Measurements from ENCODE around the gene GCFC2. TPM values are rescaled to one million over a fixed set of nuclear protein-coding genes. Genes with fewer than 3 reads are reported as not detected.

The GCFC2 gene
- total RNA-seq (2011; cell fraction: chromatin; rRNA removed; ENCODE audit: low replicate concordance) = 10.9 and 53.2 TPM in 2 replicates
- total RNA-seq (2011; cell fraction: nucleolus; rRNA removed) = 8.4 and 12.0 TPM in 2 replicates
- 24.1 and 29.8 TPM in 2 replicates for total RNA-seq (2011; cell fraction: nucleoplasm; rRNA removed)
- total RNA-seq (2014; rRNA removed) (18.6 and 21.1 TPM in 2 replicates), total RNA-seq (2014; rRNA removed; fragmentation: Illumina TruSeq; extraction: Trizol) (30.2 and 37.2 TPM in 2 replicates), total RNA-seq (2015; rRNA removed; fragmentation: Illumina TruSeq; extraction: Trizol) (22.7 and 27.0 TPM in 2 replicates), total RNA-seq (2021) (23.0 and 25.9 TPM in 2 replicates), polyA plus RNA-seq (2011; rRNA removed) (19.7 and 40.6 TPM in 2 replicates), polyA plus RNA-seq (2014; fragmentation: Illumina TruSeq; extraction: Trizol) (23.6 and 24.3 TPM in 2 replicates), polyA plus RNA-seq (2014; fragmentation: Nextera tagmentation; extraction: Ambion mirVana) (10 to 100 TPM; 10.5 to 13.5 TPM), polyA plus RNA-seq (2014; rRNA removed) (22.7 and 22.9 TPM in 2 replicates), polyA minus RNA-seq (2011; rRNA and poly(A)+ RNA removed) (18.1 and 24.8 TPM in 2 replicates), Bru-seq, nascent RNA (percentile 80 among the genes with signal in this experiment), BruChase-seq, experiment 1, labeled RNA remaining after a 2-hour chase (percentile 79 among the genes with signal in this experiment), BruChase-seq, experiment 2, labeled RNA remaining after a 6-hour chase (percentile 77 among the genes with signal in this experiment)
- polyA plus RNA-seq (2011; cell fraction: cytosol; rRNA removed) = 5.4 and 9.8 TPM in 2 replicates
- 21.6 and 24.9 TPM in 2 replicates for polyA plus RNA-seq (2011; cell fraction: nucleus; rRNA removed)
- polyA plus RNA-seq (2012) = 12.7 and 16.6 TPM in 2 replicates
- 6.3 and 7.8 TPM in 2 replicates for polyA minus RNA-seq (2011; cell fraction: cytosol; rRNA and poly(A)+ RNA removed)
- 16.6 and 23.0 TPM in 2 replicates for polyA minus RNA-seq (2011; cell fraction: nucleus; rRNA and poly(A)+ RNA removed)
- long read RNA-seq, experiment 1, full-length matches to known transcripts = 35 of 92 reads
- long read RNA-seq, experiment 1, partial matches to known transcripts = 12 of 92 reads
- long read RNA-seq, experiment 1, other reads (novel, unspliced or antisense) = 45 of 92 reads
- long read RNA-seq, experiment 2, full-length matches to known transcripts = 4 of 19 reads
- long read RNA-seq, experiment 2, partial matches to known transcripts = 6 of 19 reads
- long read RNA-seq, experiment 2, other reads (novel, unspliced or antisense) = 9 of 19 reads
- long read RNA-seq, experiment 3, full-length matches to known transcripts = 17 of 30 reads
- long read RNA-seq, experiment 3, partial matches to known transcripts = 5 of 30 reads
- long read RNA-seq, experiment 3, other reads (novel, unspliced or antisense) = 8 of 30 reads

DNA sequence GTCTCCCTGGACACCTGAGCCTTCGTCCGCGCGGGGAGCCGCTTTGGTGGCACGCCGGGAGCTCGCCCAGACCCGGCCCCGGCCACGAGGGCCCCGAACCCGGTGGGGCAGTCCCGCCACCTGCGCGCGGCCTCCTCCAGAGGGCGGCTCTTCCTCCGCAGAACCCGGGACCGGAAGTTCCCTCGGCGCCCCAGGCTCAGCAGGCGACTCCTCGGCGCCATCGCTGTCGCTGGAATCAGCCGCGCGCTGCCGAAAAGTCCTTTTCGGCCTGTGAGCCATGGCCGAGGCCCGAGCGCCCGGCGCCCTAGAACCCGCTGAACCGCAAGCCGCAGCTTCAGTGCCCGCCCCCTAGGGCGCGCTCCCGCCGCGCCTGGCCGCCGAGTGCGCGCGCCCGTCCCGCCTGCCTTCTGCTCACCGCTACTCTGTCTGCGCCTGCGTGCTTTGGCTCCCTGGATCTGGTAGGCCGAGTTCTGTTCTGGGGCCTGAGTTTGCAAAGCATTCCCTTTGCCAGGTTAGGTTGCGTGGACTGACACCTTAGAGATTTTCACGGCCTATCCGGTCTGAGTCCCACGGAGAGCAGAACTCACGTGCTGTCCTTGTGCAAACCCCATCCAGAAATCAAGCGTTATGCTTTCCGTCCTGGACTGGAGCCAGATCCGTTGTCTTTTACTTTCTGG, at the start of gene GCFC2:
Gene GCFC2 (minus strand): TSS at position 339 of the 677 bp plus-strand sequence. CDS start 60 bp downstream, at position 279.
- peak; percentile 79 for FAIRE-seq
- Histone ChIP-seq H2AFZ (ENCODE audit: low read depth, low read length) (peak within 1 kb of the TSS; percentile 100), H3K27ac (ENCODE audit: extremely low read depth, low read depth, low read length) (peak within 1 kb of the TSS; percentile 95), H3K79me2 (ENCODE audit: control insufficient read depth, insufficient read depth, low read length) (peaks cover 34% of the 10 kb centered on the region), H3K9ac (ENCODE audit: insufficient read depth in 1 of 2, low read depth in 2 of 2, low read length in 2 of 2) (peak within 1 kb of the TSS; percentile 82 to 96), H3K4me3 (peak within 1 kb of the TSS; percentile 52), H4K20me1 (replicated peaks; ENCODE audit: control insufficient read depth, insufficient read depth, low read length) (no peaks in the 10 kb centered on the region), H3K27me3 (ENCODE audit: control insufficient read depth in 2 of 2, insufficient read depth in 2 of 2, low read length in 2 of 2) (peaks cover 0 to 2% of the 10 kb centered on the region in 2 experiments; a peak in 3 of 5 replicates), H3K9me3 (replicated peaks; ENCODE audit: control insufficient read depth, insufficient read depth, low read depth, low read length) (no peaks in the 10 kb centered on the region), H3K9me1 (ENCODE audit: control insufficient read depth, insufficient read depth, low read length) (no peaks in the 10 kb centered on the region), H3K4me2 (ENCODE audit: insufficient read depth, low read length) (peak within 1 kb of the TSS; percentile 90), H3K36me3 (ENCODE audit: control insufficient read depth, insufficient read depth, low read length) (peaks cover 11% of the 10 kb centered on the region), H3K4me1 (replicated peaks in 1 of 2; ENCODE audit: control insufficient read depth in 2 of 2, insufficient read depth in 2 of 2, low read length in 2 of 2) (peaks cover 3 to 12% of the 10 kb centered on the region in 2 experiments; a peak in 1 of 5 replicates)
- no TSS peak for BruUV-seq (replicated peaks)
- intact Hi-C loops (cut with micrococcal nuclease) = loop anchor here (2.0 kb wide), 1 partner anchor 64 kb away; the partner anchor contains the start of gene MRPL19
- POLR2A ChIA-PET = interaction anchor here (0.9 to 1.5 kb wide), 5 partner anchors 11 to 193 kb away, joined by 3 to 5 read pairs (median 4); no protein-coding TSS in a partner anchor
- peak; percentile 92 to 94 (median 94) for DNase-seq (ENCODE audit: extremely low read depth in 1 of 4, low spot score in 3 of 4)
- peak; percentile 96 for ATAC-seq
- in situ Hi-C loops (cut with MboI) = no loop called here
- 2% methylated on average over 43 of the region's 66 CpGs for WGBS (ENCODE audit: insufficient coverage, low coverage, missing lambda C conversion rate)
- CTCF ChIA-PET (ENCODE audit: low intra/inter-chr PET ratio) = interaction anchor here (0.6 kb wide), 1 partner anchor 66 kb away, joined by 3 read pairs; no protein-coding TSS in a partner anchor
- TF ChIP-seq MTA2 (IDR thresholded peaks at IDR 0.05; ENCODE audit: low read depth) (no peak), RBM34 (IDR thresholded peaks at IDR 0.05; ENCODE audit: borderline replicate concordance, insufficient read depth, low read length) (no peak), CHD2 (IDR thresholded peaks at IDR 0.05; ENCODE audit: low read depth, low read length) (no peak), XRCC4 (IDR thresholded peaks at IDR 0.05; ENCODE audit: extremely low read depth, insufficient read depth, insufficient read length) (no peak), BMI1 (IDR thresholded peaks at IDR 0.05; ENCODE audit: low read length) (no peak), BRF1 (IDR thresholded peaks at IDR 0.05; ENCODE audit: borderline replicate concordance, extremely low read depth, insufficient read length) (no peak), MCM5 (IDR thresholded peaks at IDR 0.05; ENCODE audit: low read depth) (no peak), ZNF324 (CRISPR knock-in tag; IDR thresholded peaks at IDR 0.05) (no peak), CREB1 (IDR thresholded peaks at IDR 0.05) (no peak; the same call in 1 of the 2 replicates), CREB1 (CRISPR knock-in tag; IDR thresholded peaks at IDR 0.05) (peak; percentile 76), HIVEP1 (CRISPR knock-in tag; IDR thresholded peaks at IDR 0.05) (no peak), ZNF347 (CRISPR knock-in tag; IDR thresholded peaks at IDR 0.05; ENCODE audit: low read depth) (no peak), GTF2E2 (tag; IDR thresholded peaks at IDR 0.05) (peak; percentile 76; the same call in 1 of the 2 replicates), CBFB (CRISPR knock-in tag; IDR thresholded peaks at IDR 0.05) (peak; percentile 88; the same call in 1 of the 2 replicates)
- TF ChIP-seq, protein P1, sequence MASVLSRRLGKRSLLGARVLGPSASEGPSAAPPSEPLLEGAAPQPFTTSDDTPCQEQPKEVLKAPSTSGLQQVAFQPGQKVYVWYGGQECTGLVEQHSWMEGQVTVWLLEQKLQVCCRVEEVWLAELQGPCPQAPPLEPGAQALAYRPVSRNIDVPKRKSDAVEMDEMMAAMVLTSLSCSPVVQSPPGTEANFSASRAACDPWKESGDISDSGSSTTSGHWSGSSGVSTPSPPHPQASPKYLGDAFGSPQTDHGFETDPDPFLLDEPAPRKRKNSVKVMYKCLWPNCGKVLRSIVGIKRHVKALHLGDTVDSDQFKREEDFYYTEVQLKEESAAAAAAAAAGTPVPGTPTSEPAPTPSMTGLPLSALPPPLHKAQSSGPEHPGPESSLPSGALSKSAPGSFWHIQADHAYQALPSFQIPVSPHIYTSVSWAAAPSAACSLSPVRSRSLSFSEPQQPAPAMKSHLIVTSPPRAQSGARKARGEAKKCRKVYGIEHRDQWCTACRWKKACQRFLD (CRISPR knock-in tag; IDR thresholded peaks at IDR 0.05) = no peak
- TF ChIP-seq, protein P2, sequence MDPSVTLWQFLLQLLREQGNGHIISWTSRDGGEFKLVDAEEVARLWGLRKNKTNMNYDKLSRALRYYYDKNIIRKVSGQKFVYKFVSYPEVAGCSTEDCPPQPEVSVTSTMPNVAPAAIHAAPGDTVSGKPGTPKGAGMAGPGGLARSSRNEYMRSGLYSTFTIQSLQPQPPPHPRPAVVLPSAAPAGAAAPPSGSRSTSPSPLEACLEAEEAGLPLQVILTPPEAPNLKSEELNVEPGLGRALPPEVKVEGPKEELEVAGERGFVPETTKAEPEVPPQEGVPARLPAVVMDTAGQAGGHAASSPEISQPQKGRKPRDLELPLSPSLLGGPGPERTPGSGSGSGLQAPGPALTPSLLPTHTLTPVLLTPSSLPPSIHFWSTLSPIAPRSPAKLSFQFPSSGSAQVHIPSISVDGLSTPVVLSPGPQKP (CRISPR knock-in tag; IDR thresholded peaks at IDR 0.05) = peak; percentile 56; the same call in 1 of the 2 replicates

Data from K562 (cell line).